H9 (cell line): ENCODE results near the gene MVP. TPM values are rescaled to one million over a fixed set of nuclear protein-coding genes. Genes with fewer than 3 reads are reported as not detected.

Experiments used
- DNase-seq: peaks from one replicate; pipeline ENCODE4 v3.0.0-alpha.2; 2017
- H2AFZ ChIP-seq: one replicate; pipeline ENCODE4 v1.6.1; 2013; ENCODE audit warnings: mild to moderate bottlenecking, low read length, control low read depth, moderate library complexity
- H2AK5ac ChIP-seq: 2 replicates; pipeline ENCODE4 v1.6.1; 2013; ENCODE audit warnings: low read length, control low read depth, mixed read lengths; ENCODE audit not compliant: insufficient read length
- H2BK120ac ChIP-seq: one replicate; pipeline ENCODE4 v1.6.1; 2013; ENCODE audit warnings: low read depth, mild to moderate bottlenecking, low read length, control low read depth, inconsistent platforms; ENCODE audit not compliant: poor library complexity, severe bottlenecking
- H2BK12ac ChIP-seq: 2 replicates; pipeline ENCODE4 v1.6.1; 2013; ENCODE audit warnings: low read length, control low read depth, mixed read lengths, low read depth; ENCODE audit not compliant: insufficient read length
- H2BK15ac ChIP-seq: 2 replicates; pipeline ENCODE4 v1.6.1; 2013; ENCODE audit warnings: low read depth, low read length, control low read depth
- H2BK20ac ChIP-seq: one replicate; pipeline ENCODE4 v1.6.1; 2013; ENCODE audit warnings: low read depth, mild to moderate bottlenecking, low read length, control low read depth, inconsistent platforms; ENCODE audit not compliant: poor library complexity, severe bottlenecking
- H2BK5ac ChIP-seq: 2 replicates; pipeline ENCODE4 v1.6.1; 2013; ENCODE audit warnings: low read length, control low read depth, mixed read lengths; ENCODE audit not compliant: insufficient read length
- H3K14ac ChIP-seq: 2 replicates; pipeline ENCODE4 v1.6.1; 2013; ENCODE audit warnings: low read length, control low read depth; ENCODE audit not compliant: insufficient read depth
- H3K18ac ChIP-seq: 2 replicates; pipeline ENCODE4 v1.6.1; 2013; ENCODE audit warnings: low read depth, mild to moderate bottlenecking, mixed read lengths, low read length, control low read depth; ENCODE audit not compliant: insufficient read length
- H3K23ac ChIP-seq: 2 replicates; pipeline ENCODE4 v1.6.1; 2013; ENCODE audit warnings: low read length, control low read depth, mixed read lengths, low read depth; ENCODE audit not compliant: insufficient read length
- H3K23me2 ChIP-seq: 2 replicates; pipeline ENCODE4 v1.6.1; 2013; ENCODE audit warnings: low read depth, mild to moderate bottlenecking, mixed read lengths, low read length, control low read depth; ENCODE audit not compliant: insufficient read length, poor library complexity, severe bottlenecking
- H3K27ac ChIP-seq: 2 replicates; pipeline ENCODE4 v1.5.1; 2013; ENCODE audit warnings: low read length, control low read depth, mixed read lengths, low read depth; ENCODE audit not compliant: insufficient read length
- H3K27me3 ChIP-seq: 2 replicates; pipeline ENCODE4 v1.6.1; 2013; ENCODE audit warnings: low read length, control low read depth, inconsistent platforms; ENCODE audit not compliant: insufficient read depth
- H3K4ac ChIP-seq: 2 replicates; pipeline ENCODE4 v1.6.1; 2013; ENCODE audit warnings: low read depth, mild to moderate bottlenecking, control low read depth, inconsistent platforms, low read length, moderate library complexity
- H3K4me1 ChIP-seq: 2 replicates; pipeline ENCODE4 v1.6.1; 2013; ENCODE audit warnings: low read length, control low read depth, inconsistent platforms; ENCODE audit not compliant: insufficient read depth
- H3K4me2 ChIP-seq: 2 replicates; pipeline ENCODE4 v1.6.1; 2013; ENCODE audit warnings: low read length, control low read depth, mixed read lengths; ENCODE audit not compliant: insufficient read length, insufficient read depth
- H3K56ac ChIP-seq: 2 replicates; pipeline ENCODE4 v1.6.1; 2013; ENCODE audit warnings: low read depth, mild to moderate bottlenecking, mixed read lengths, low read length, control low read depth; ENCODE audit not compliant: insufficient read length
- H3K79me1 ChIP-seq: 2 replicates; pipeline ENCODE4 v1.6.1; 2013; ENCODE audit warnings: low read depth, mild to moderate bottlenecking, moderate library complexity, low read length, control low read depth, inconsistent platforms; ENCODE audit not compliant: insufficient read depth, poor library complexity, severe bottlenecking
- H3K79me2 ChIP-seq: 2 replicates; pipeline ENCODE4 v1.6.1; 2013; ENCODE audit warnings: low read length, control low read depth, inconsistent platforms; ENCODE audit not compliant: insufficient read depth
- H3K9ac ChIP-seq: 2 replicates; pipeline ENCODE4 v1.6.1; 2013; ENCODE audit warnings: low read length, control low read depth, mixed read lengths; ENCODE audit not compliant: insufficient read length; ENCODE audit errors: extremely low read depth
- H3K9me3 ChIP-seq: one replicate; pipeline ENCODE4 v1.6.1; 2013; ENCODE audit warnings: low read depth, low read length, inconsistent platforms; ENCODE audit not compliant: control insufficient read depth
- H3T11ph ChIP-seq: one replicate; pipeline ENCODE4 v1.6.1; 2013; ENCODE audit warnings: mild to moderate bottlenecking, low read length, control low read depth, inconsistent platforms
- H4K20me1 ChIP-seq: one replicate; pipeline ENCODE4 v1.6.1; 2013; ENCODE audit not compliant: control insufficient read depth, insufficient read length, insufficient read depth
- H4K5ac ChIP-seq: 2 replicates; pipeline ENCODE4 v1.6.1; 2013; ENCODE audit warnings: low read depth, mild to moderate bottlenecking, mixed read lengths, low read length, control low read depth; ENCODE audit not compliant: insufficient read length
- H4K8ac ChIP-seq: replicated peaks from 2 replicates; pipeline ENCODE4 v1.6.1; 2013; ENCODE audit warnings: low read length, control low read depth, mixed read lengths, low read depth; ENCODE audit not compliant: insufficient read length
- H4K91ac ChIP-seq: 2 replicates; pipeline ENCODE4 v1.6.1; 2013; ENCODE audit warnings: low read depth, mild to moderate bottlenecking, moderate library complexity, mixed read lengths, low read length, control low read depth; ENCODE audit not compliant: insufficient read length
- H3K27ac Mint-ChIP-seq, 3 experiments: 2 replicates in 2 of 3; 3 replicates in 1 of 3; pipeline ENCODE4 v1.8.0; 2020 to 2021; ENCODE audit warnings: mixed read lengths in 3 of 3, mild to moderate bottlenecking in 1 of 3, moderate library complexity in 1 of 3
- H3K27me3 Mint-ChIP-seq: 2 replicates; pipeline ENCODE4 v1.8.0; 2021; ENCODE audit warnings: low read depth, mild to moderate bottlenecking, moderate library complexity, mixed read lengths
- H3K36me3 Mint-ChIP-seq, 3 experiments: 2 replicates in 2 of 3; 3 replicates in 1 of 3; pipeline ENCODE4 v1.8.0; 2020 to 2021; ENCODE audit warnings: low read depth in 3 of 3, mixed read lengths in 3 of 3; ENCODE audit not compliant: insufficient read depth in 1 of 3
- H3K4me1 Mint-ChIP-seq, 2 experiments: 2 replicates each; pipeline ENCODE4 v1.8.0; 2020; ENCODE audit warnings: mixed read lengths in 2 of 2
- H3K4me3 Mint-ChIP-seq, 2 experiments: 2 replicates in 1 of 2; 3 replicates in 1 of 2; pipeline ENCODE4 v1.8.0; 2020 to 2021; ENCODE audit warnings: mild to moderate bottlenecking in 2 of 2, mixed read lengths in 2 of 2, moderate library complexity in 1 of 2
- H3K9me3 Mint-ChIP-seq, 2 experiments: 2 replicates in 1 of 2; 3 replicates in 1 of 2; pipeline ENCODE4 v1.8.0; 2020; ENCODE audit warnings: mild to moderate bottlenecking in 2 of 2, mixed read lengths in 2 of 2, moderate library complexity in 1 of 2
- CTCF ChIP-seq: fragments of 200-600 bp; sonication (generic); conservative IDR thresholded peaks from 3 replicates; pipeline ENCODE4 v1.8.0; 2021; ENCODE audit warnings: antibody characterized with exemption, mild to moderate bottlenecking
- WGBS: extraction: QIAGEN DNeasy Blood & Tissue Kit; methylation state at CpG from one replicate; pipeline ENCODE4 v1.1.7; 2013; ENCODE audit warnings: missing lambda C conversion rate, low lambda C conversion rate, mixed read lengths; ENCODE audit not compliant: insufficient read length; ENCODE audit errors: extremely low coverage; 5-methylcytosine and 5-hydroxymethylcytosine counted together
- total RNA-seq: library from RNA; stranded (reverse); gene quantifications from 2 replicates; pipeline ENCODE4 v1.2.1, GENCODE V29; 2021

Gene MVP
- total RNA-seq, 1 experiment from 2014 or later, result 3.1 TPM

GRCh38 chr16:29845656-29846055 is 25.4 kb downstream of the MVP start:
- Mint-ChIP-seq H3K9me3 (no peaks in the 10 kb centered on the region), H3K4me1 (peaks cover 7 to 10% of the 10 kb centered on the region in 2 experiments), H3K4me3 (no peak overlapping the region), H3K27me3 (no peaks in the 10 kb centered on the region), H3K27ac (no peak overlapping the region), H3K36me3 (peaks cover 0 to 5% (median 0%) of the 10 kb centered on the region in 3 experiments; a peak in 2 of 7 replicates)
- H2BK20ac ChIP-seq, result no peak overlapping the region
- H2BK5ac ChIP-seq, result no peak overlapping the region
- no CpG with 5 or more reads among the region's 18 CpGs for WGBS
- no peaks in the 10 kb centered on the region for H3K79me2 ChIP-seq
- H3K18ac ChIP-seq, result no peak overlapping the region
- H3K27me3 ChIP-seq, result no peaks in the 10 kb centered on the region
- no peak overlapping the region for H3K27ac ChIP-seq
- H2BK120ac ChIP-seq, result no peak overlapping the region
- DNase-seq, result no peak
- no peak overlapping the region for H2BK12ac ChIP-seq
- no peak overlapping the region for H3T11ph ChIP-seq
- H3K14ac ChIP-seq, result no peak overlapping the region
- H4K91ac ChIP-seq, result no peak overlapping the region
- no peak overlapping the region for H3K9ac ChIP-seq
- no peak overlapping the region for H3K4ac ChIP-seq
- no peak overlapping the region for H4K8ac ChIP-seq
- H3K4me1 ChIP-seq, result no peaks in the 10 kb centered on the region
- H3K4me2 ChIP-seq, result no peak overlapping the region
- no peak for TF ChIP-seq CTCF
- H4K20me1 ChIP-seq, result no peaks in the 10 kb centered on the region
- H2AFZ ChIP-seq, result no peak overlapping the region
- no peaks in the 10 kb centered on the region for H3K23me2 ChIP-seq
- H2BK15ac ChIP-seq, result no peak overlapping the region
- no peak overlapping the region for H3K23ac ChIP-seq
- no peaks in the 10 kb centered on the region for H3K9me3 ChIP-seq
- no peak overlapping the region for H2AK5ac ChIP-seq
- no peaks in the 10 kb centered on the region for H3K79me1 ChIP-seq
- H4K5ac ChIP-seq, result no peak overlapping the region
- no peak overlapping the region for H3K56ac ChIP-seq
